NCI-H2107 treated with DMSO at 0.1 percent for 48 hours (cell line): ENCODE results near the gene SHLD3.
"Not testable (repeated sequence)": the region's sequence is repeated elsewhere in the genome, so short reads cannot be mapped to it uniquely, and the experiment has no call there.

Experiments
- DNase-seq: peaks from one replicate; lab custom pipeline; 2025; ENCODE audit not compliant: unreplicated experiment; lab: John Stamatoyannopoulos, UW

Gene SHLD3

GRCh38 chr5:65676056-65676455 is 51.2 kb downstream of the SHLD3 start:
- not testable (repeated sequence) for DNase-seq
